Measurements from ENCODE around the gene ALDH3A1. TPM values are rescaled to one million over a fixed set of nuclear protein-coding genes. Genes with fewer than 3 reads are reported as not detected.
A peak's percentile ranks its signal among the peaks of the same experiment; 100 is the strongest.

Gene ALDH3A1
- total and polyA plus RNA-seq, 2 of the 4 experiments (the other 2 are of a cell fraction): not detected

GRCh38 chr17:19785854-19786253 lies 37.8 kb upstream of the ALDH3A1 start:
- Histone ChIP-seq H3K14ac (replicated peaks; ENCODE audit: low read depth, low read length) (no peak overlapping the region), H2BK15ac (ENCODE audit: low read depth, low read length) (no peak overlapping the region), H3K79me1 (ENCODE audit: low read depth in 1 of 2, low read length in 2 of 2) (no peaks in the 10 kb centered on the region), H3K9ac (ENCODE audit: low read depth, low read length) (no peak overlapping the region), H2BK120ac (ENCODE audit: low read depth, low read length) (no peak overlapping the region), H4K91ac (ENCODE audit: insufficient read depth, low read depth, low read length) (no peak overlapping the region), H2BK20ac (ENCODE audit: low read depth, low read length) (no peak overlapping the region), H4K20me1 (ENCODE audit: insufficient read depth, low read length) (no peaks in the 10 kb centered on the region), H3K4me2 (ENCODE audit: low read depth, low read length) (no peak overlapping the region), H3K56ac (ENCODE audit: extremely low read depth, insufficient read depth, low read length) (no peak overlapping the region), H2AFZ (replicated peaks; ENCODE audit: low read length, poor library complexity) (no peak overlapping the region), H3K4ac (ENCODE audit: low read depth, low read length) (no peak overlapping the region), H4K8ac (ENCODE audit: low read depth in 2 of 2, low read length in 2 of 2) (no peak overlapping the region), H2AK9ac (replicated peaks; ENCODE audit: low read depth, low read length, poor library complexity) (no peak overlapping the region), H3K9me3 (ENCODE audit: control insufficient read depth, insufficient read depth, low read length) (no peaks in the 10 kb centered on the region), H3K4me3 (ENCODE audit: insufficient read depth, low read depth, low read length) (no peak overlapping the region), H4K5ac (ENCODE audit: low read depth, low read length) (no peak overlapping the region), H3K23ac (ENCODE audit: low read depth, low read length) (no peak overlapping the region), H3K27ac (ENCODE audit: insufficient read depth, low read length) (no peak overlapping the region), H3K4me1 (ENCODE audit: control insufficient read depth, insufficient read depth, low read length) (no peaks in the 10 kb centered on the region), H2AK5ac (ENCODE audit: low read depth, low read length) (no peak overlapping the region), H3K36me3 (ENCODE audit: control insufficient read depth, insufficient read depth, low read length) (peaks cover 22% of the 10 kb centered on the region), H3K18ac (ENCODE audit: low read depth, low read length) (no peak overlapping the region), H3K9me1 (ENCODE audit: insufficient read depth, low read length) (no peaks in the 10 kb centered on the region; the same call in 1 of the 2 replicates), H2BK5ac (ENCODE audit: low read depth, low read length, poor library complexity, severe bottlenecking) (no peak overlapping the region), H3K27me3 (ENCODE audit: control insufficient read depth, insufficient read depth, low read length) (no peaks in the 10 kb centered on the region)
- ChIA-PET CTCF (interaction anchor here (0.6 kb wide), 1 partner anchor 23 kb away, joined by 3 read pairs; no protein-coding TSS in a partner anchor), POLR2A (ENCODE audit: unreplicated experiment) (interaction anchor here (0.6 kb wide), 1 partner anchor 12 kb away, joined by 4 read pairs; no protein-coding TSS in a partner anchor)
- peak; percentile 56 for ATAC-seq (ENCODE audit: low read depth)
- dilution Hi-C loops (cut with HindIII; ENCODE audit: low sequenced_read_pairs, unreplicated experiment) (no loop called here), intact Hi-C loops (cut with micrococcal nuclease) (no loop called here), in situ Hi-C loops (cut with MboI; ENCODE audit: low sequenced_read_pairs) (no loop called here)
- TF ChIP-seq POLR2A (IDR thresholded peaks at IDR 0.05; ENCODE audit: low read depth, low read length): no peak
- TF ChIP-seq MAZ (IDR thresholded peaks at IDR 0.05; ENCODE audit: borderline replicate concordance, low read depth, low read length): no peak
- no peak for TF ChIP-seq FOS (IDR thresholded peaks at IDR 0.05; ENCODE audit: low read depth, low read length)
- no peak for TF ChIP-seq SMC3 (IDR thresholded peaks at IDR 0.05; ENCODE audit: low read depth, low read length)
- no peak for TF ChIP-seq USF2 (IDR thresholded peaks at IDR 0.05; ENCODE audit: low read depth, low read length)
- TF ChIP-seq CEBPB (IDR thresholded peaks at IDR 0.05; ENCODE audit: low read depth, low read length): no peak
- no peak for TF ChIP-seq MAFK (IDR thresholded peaks at IDR 0.05; ENCODE audit: low read depth, low read length)
- no peak for TF ChIP-seq BHLHE40 (IDR thresholded peaks at IDR 0.05; ENCODE audit: low read depth, low read length)
- no peak for TF ChIP-seq MXI1 (IDR thresholded peaks at IDR 0.05; ENCODE audit: borderline replicate concordance, low read depth, low read length)
- no peak for TF ChIP-seq RFX5 (IDR thresholded peaks at IDR 0.05; ENCODE audit: low read depth, low read length)
- no peak for TF ChIP-seq NFE2L2 (IDR thresholded peaks at IDR 0.05; ENCODE audit: low read depth, low read length)
- no peak for TF ChIP-seq RCOR1 (IDR thresholded peaks at IDR 0.05; ENCODE audit: insufficient replicate concordance, low read length)
- peak; percentile 36; the same call in 1 of the 2 replicates for TF ChIP-seq CTCF (conservative IDR thresholded peaks at IDR 0.05; ENCODE audit: low read depth, low read length)
- TF ChIP-seq RAD21 (IDR thresholded peaks at IDR 0.05; ENCODE audit: low read length): peak; percentile 35
- no peak for TF ChIP-seq ELK1 (IDR thresholded peaks at IDR 0.05; ENCODE audit: borderline replicate concordance, low read depth, low read length)
- no peak for TF ChIP-seq CHD1 (IDR thresholded peaks at IDR 0.05; ENCODE audit: low read depth, low read length)
- DNase-seq: peak; percentile 4
- no CpG with 5 or more reads among the region's 4 CpGs for WGBS, 2 experiments (ENCODE audit: extremely low coverage in 2 of 2, insufficient read length in 1 of 2)
- no TSS peak for BruUV-seq (replicated peaks)
